Measurements from ENCODE around the gene ALLC.

DNA sequence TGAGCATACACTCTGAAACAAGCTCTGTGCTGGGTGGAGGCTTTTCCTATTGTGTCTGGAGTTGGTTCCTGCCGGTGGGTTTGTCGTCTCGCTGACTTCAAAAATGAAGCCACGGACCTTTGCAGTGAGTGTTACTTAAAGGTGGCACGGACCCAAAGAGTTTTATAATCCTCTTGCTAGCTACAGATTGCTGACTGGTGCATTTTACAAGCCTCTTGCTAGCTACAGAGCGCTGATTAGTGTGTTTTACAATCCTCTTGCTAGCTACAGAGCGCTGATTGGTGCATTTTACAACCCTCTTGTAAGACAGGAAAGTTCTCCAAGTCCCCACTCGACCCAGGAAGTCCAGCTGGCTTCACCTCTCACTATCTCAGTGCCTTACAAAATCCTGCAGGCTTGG, 60.7 kb downstream of the ALLC start:
- TF ChIP-seq, protein P1, sequence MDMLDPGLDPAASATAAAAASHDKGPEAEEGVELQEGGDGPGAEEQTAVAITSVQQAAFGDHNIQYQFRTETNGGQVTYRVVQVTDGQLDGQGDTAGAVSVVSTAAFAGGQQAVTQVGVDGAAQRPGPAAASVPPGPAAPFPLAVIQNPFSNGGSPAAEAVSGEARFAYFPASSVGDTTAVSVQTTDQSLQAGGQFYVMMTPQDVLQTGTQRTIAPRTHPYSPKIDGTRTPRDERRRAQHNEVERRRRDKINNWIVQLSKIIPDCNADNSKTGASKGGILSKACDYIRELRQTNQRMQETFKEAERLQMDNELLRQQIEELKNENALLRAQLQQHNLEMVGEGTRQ (IDR thresholded peaks at IDR 0.05; ENCODE audit: borderline replicate concordance, low read depth, low read length), result no peak
- TF ChIP-seq, protein P2, sequence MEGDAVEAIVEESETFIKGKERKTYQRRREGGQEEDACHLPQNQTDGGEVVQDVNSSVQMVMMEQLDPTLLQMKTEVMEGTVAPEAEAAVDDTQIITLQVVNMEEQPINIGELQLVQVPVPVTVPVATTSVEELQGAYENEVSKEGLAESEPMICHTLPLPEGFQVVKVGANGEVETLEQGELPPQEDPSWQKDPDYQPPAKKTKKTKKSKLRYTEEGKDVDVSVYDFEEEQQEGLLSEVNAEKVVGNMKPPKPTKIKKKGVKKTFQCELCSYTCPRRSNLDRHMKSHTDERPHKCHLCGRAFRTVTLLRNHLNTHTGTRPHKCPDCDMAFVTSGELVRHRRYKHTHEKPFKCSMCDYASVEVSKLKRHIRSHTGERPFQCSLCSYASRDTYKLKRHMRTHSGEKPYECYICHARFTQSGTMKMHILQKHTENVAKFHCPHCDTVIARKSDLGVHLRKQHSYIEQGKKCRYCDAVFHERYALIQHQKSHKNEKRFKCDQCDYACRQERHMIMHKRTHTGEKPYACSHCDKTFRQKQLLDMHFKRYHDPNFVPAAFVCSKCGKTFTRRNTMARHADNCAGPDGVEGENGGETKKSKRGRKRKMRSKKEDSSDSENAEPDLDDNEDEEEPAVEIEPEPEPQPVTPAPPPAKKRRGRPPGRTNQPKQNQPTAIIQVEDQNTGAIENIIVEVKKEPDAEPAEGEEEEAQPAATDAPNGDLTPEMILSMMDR (IDR thresholded peaks at IDR 0.05), result no peak
- no peak for TF ChIP-seq TAF1 (IDR thresholded peaks at IDR 0.05; ENCODE audit: borderline replicate concordance, low read depth, low read length)
- no peak for TF ChIP-seq FOXJ3 (CRISPR knock-in tag; IDR thresholded peaks at IDR 0.05)
- TF ChIP-seq TEAD4 (IDR thresholded peaks at IDR 0.05; ENCODE audit: borderline replicate concordance, insufficient read depth), result no peak
- TF ChIP-seq, protein P3, sequence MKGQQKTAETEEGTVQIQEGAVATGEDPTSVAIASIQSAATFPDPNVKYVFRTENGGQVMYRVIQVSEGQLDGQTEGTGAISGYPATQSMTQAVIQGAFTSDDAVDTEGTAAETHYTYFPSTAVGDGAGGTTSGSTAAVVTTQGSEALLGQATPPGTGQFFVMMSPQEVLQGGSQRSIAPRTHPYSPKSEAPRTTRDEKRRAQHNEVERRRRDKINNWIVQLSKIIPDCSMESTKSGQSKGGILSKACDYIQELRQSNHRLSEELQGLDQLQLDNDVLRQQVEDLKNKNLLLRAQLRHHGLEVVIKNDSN (IDR thresholded peaks at IDR 0.05; ENCODE audit: borderline replicate concordance, low read depth), result no peak
- no peak for TF ChIP-seq SMC3 (IDR thresholded peaks at IDR 0.05; ENCODE audit: low read depth, low read length)
- TF ChIP-seq, protein P4, sequence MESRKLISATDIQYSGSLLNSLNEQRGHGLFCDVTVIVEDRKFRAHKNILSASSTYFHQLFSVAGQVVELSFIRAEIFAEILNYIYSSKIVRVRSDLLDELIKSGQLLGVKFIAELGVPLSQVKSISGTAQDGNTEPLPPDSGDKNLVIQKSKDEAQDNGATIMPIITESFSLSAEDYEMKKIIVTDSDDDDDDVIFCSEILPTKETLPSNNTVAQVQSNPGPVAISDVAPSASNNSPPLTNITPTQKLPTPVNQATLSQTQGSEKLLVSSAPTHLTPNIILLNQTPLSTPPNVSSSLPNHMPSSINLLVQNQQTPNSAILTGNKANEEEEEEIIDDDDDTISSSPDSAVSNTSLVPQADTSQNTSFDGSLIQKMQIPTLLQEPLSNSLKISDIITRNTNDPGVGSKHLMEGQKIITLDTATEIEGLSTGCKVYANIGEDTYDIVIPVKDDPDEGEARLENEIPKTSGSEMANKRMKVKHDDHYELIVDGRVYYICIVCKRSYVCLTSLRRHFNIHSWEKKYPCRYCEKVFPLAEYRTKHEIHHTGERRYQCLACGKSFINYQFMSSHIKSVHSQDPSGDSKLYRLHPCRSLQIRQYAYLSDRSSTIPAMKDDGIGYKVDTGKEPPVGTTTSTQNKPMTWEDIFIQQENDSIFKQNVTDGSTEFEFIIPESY (IDR thresholded peaks at IDR 0.05; ENCODE audit: borderline replicate concordance, low read depth), result no peak
- no peak for TF ChIP-seq RAD21 (IDR thresholded peaks at IDR 0.05; ENCODE audit: low read length)
- TF ChIP-seq GABPA (IDR thresholded peaks at IDR 0.05; ENCODE audit: low read depth), result no peak
